Peyer's patch (tissue), 4 donors: ENCODE data around the gene CDH4. TPM values are rescaled to one million over a fixed set of nuclear protein-coding genes. Genes with fewer than 3 reads are reported as not detected.

Experiments
- DNase-seq, 3 donors: peaks; one replicate each; pipeline ENCODE4 v3.0.0-alpha.2; 2017 to 2019
- H3K27ac ChIP-seq, 4 donors: fragments of 200-600 bp; sonication (generic); one replicate each; pipeline ENCODE4 v1.5.1; 2016 to 2019
- H3K27me3 ChIP-seq, 2 donors: fragments of 200-600 bp; sonication (generic); one replicate each; pipeline ENCODE4 v1.5.1; 2019
- H3K36me3 ChIP-seq, 3 donors: fragments of 200-600 bp; sonication (generic); one replicate each; pipeline ENCODE4 v1.5.1; 2016 to 2019
- H3K4me1 ChIP-seq, 4 donors: fragments of 200-600 bp; sonication (generic); one replicate each; pipeline ENCODE4 v1.5.1; 2016 to 2019
- H3K4me3 ChIP-seq, 4 donors: fragments of 200-600 bp; sonication (generic); 1 replicate in 3 of 4; 2 replicates in 1 of 4; pipeline ENCODE4 v1.5.1; 2016 to 2019; ENCODE audit warnings: mild to moderate bottlenecking in 1 of 4
- H3K9me3 ChIP-seq, 4 donors: fragments of 200-600 bp; sonication (generic); one replicate each; pipeline ENCODE4 v1.5.1; 2016 to 2019; ENCODE audit warnings: mild to moderate bottlenecking in 1 of 4
- CTCF ChIP-seq, 6 experiments: fragments of 450-650 bp in 4 of 6; fragments of 200-600 bp in 2 of 6; sonication (generic) in 1 of 6; IDR thresholded peaks; one replicate each; pipeline ENCODE4 v1.5.1; 2017 to 2019; ENCODE audit warnings: antibody characterized with exemption in 6 of 6, mild to moderate bottlenecking in 3 of 6, moderate library complexity in 1 of 6
- POLR2A ChIP-seq, 2 donors: fragments of 450-650 bp; IDR thresholded peaks; one replicate each; pipeline ENCODE4 v1.5.1; 2017; ENCODE audit warnings: antibody characterized with exemption in 2 of 2, mild to moderate bottlenecking in 2 of 2, moderate library complexity in 2 of 2
- total RNA-seq, 4 donors: library from RNA; depleted of rRNA; stranded (reverse); fragments of >200 nt; gene quantifications; one replicate each; pipeline ENCODE4 v1.1.0, GENCODE V29; 2016

Gene CDH4
- total RNA-seq, 4 donors from 2014 or later = 0.27 TPM; not detected in 3

DNA sequence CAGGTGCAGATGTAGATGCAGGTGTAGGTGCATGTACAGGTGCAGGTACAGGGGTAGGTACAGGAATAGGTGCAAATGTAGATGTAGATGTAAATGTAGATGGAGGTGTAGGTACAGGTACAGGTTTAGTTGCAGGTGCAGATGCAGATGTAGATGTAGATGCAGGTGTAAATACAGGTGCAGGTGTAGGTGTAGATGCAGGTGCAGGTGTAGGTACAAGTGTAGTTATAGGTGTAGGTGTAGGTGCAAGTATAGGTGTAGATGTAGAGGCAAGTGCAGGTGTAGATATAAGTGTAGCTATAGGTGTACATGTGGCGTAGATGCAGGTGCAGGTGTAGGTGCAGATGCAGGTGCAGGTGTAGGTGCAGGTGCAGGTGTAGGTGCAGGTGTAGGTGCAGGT is 34.2 kb upstream of the CDH4 start:
- Histone ChIP-seq H3K4me3 (no peak overlapping the region), H3K27me3 (no peaks in the 10 kb centered on the region), H3K27ac (no peak overlapping the region), H3K4me1 (no peaks in the 10 kb centered on the region), H3K36me3 (no peaks in the 10 kb centered on the region), H3K9me3 (no peaks in the 10 kb centered on the region)
- TF ChIP-seq POLR2A (IDR thresholded peaks at IDR 0.05) (no peak), CTCF (IDR thresholded peaks at IDR 0.05) (no peak)
- DNase-seq = no peak

DNA sequence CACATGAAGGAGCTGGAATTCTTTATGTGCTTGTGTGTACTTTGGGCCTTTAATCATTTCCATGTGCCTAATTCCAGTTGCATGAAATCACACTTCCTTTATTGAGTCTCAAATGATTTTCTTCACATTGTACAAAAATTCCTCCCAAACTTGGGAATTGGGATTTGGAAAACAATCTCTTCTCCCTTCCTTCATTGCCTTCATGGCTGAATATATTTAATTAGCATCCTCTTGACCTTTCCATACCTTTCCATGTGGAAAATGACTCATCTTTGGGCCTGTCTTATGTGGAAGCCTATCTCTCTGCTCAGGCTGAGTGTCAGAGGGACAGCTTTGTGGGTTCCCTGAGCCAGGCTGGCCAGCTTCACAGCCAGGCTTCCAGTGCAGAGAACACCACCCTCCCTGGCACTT is 33.0 kb upstream of the CDH4 start:
- Histone ChIP-seq H3K9me3 (no peaks in the 10 kb centered on the region), H3K36me3 (no peaks in the 10 kb centered on the region), H3K27ac (no peak overlapping the region), H3K4me3 (no peak overlapping the region), H3K27me3 (no peaks in the 10 kb centered on the region), H3K4me1 (no peaks in the 10 kb centered on the region)
- no peak for DNase-seq
- TF ChIP-seq POLR2A (IDR thresholded peaks at IDR 0.05) (no peak), CTCF (IDR thresholded peaks at IDR 0.05) (no peak)

DNA sequence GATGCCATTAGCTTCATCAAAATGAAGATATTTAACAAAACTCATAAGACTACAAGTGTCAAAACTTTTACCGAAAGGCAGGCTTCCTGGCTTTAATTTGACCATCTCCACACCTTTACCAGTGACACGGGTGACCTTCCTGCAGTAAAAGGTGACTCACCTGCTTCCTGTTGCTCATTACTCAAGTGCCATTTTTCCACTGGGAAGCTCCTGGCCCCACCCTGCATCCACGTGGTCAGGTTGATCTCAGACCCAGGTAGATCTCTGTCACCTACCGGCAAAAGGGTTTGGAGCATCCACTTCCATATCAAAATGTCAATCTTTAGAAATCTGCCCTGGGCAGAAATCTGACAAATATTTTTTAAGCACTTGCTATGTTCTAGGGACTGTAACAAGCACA is 31.9 kb upstream of the CDH4 start:
- Histone ChIP-seq H3K27me3 (no peaks in the 10 kb centered on the region), H3K27ac (no peak overlapping the region), H3K4me3 (no peak overlapping the region), H3K4me1 (no peaks in the 10 kb centered on the region), H3K9me3 (no peaks in the 10 kb centered on the region), H3K36me3 (no peaks in the 10 kb centered on the region)
- TF ChIP-seq CTCF (IDR thresholded peaks at IDR 0.05) = no peak
- TF ChIP-seq POLR2A (IDR thresholded peaks at IDR 0.05) = no peak
- no peak for DNase-seq

DNA sequence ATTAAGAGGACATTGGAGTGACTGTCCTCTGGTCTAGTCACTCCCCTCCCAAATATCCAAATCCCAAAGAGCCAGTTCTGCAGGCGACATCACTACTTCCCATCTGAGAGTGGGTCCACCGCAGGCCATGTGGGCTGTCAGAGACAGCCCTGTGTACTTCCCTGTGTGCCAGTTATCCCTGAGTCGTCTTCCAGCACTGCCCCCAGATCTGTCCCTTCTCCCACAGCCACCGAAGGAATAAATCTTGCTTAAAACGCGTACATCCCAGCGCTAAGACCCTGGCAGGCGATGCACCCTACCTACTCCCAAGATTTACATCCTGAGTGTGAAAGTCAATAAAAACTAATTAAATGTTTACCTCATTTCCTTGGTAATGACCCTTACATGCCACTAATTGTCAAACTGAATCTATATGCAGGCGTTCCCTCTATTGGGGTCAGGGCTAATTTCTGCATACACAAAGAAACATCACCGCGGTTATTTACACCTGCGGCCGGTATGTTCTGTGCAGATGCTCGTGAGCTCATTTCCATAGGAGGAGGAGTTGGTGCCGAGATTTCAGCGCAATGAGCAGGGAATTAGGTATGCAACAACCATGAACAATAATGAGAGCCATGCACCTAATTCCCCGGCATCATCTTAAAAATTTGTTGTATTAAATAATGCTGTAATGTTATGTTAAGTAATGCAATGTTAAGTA is 31.3 kb upstream of the CDH4 start:
- Histone ChIP-seq H3K27ac (no peak overlapping the region), H3K4me1 (no peaks in the 10 kb centered on the region), H3K4me3 (no peak overlapping the region), H3K9me3 (no peaks in the 10 kb centered on the region), H3K27me3 (no peaks in the 10 kb centered on the region), H3K36me3 (no peaks in the 10 kb centered on the region)
- DNase-seq = no peak
- TF ChIP-seq CTCF (IDR thresholded peaks at IDR 0.05) = no peak
- no peak for TF ChIP-seq POLR2A (IDR thresholded peaks at IDR 0.05)

DNA sequence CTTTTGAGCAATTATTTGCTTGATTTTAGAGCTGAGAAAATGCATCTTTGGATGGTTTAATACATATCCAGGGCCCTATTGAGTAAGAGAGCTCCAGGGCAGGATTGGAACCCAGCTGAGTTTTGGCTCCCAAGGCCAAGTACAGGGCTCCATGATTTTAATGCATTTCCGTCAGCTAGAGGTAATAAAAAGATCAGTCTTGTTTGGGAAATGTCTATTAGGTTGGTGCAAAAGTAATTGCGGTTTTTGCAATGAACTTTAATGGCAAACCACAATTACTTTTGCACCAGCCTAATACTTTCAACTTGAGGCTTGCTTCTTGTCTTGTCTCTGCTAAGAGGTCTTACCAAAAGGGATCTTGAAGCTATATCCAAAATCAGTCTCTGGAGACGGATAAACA is 29.4 kb upstream of the CDH4 start:
- no peaks in the 10 kb centered on the region for H3K4me1 ChIP-seq
- no peak for TF ChIP-seq POLR2A (IDR thresholded peaks at IDR 0.05)
- no peak for TF ChIP-seq CTCF (IDR thresholded peaks at IDR 0.05)
- H3K4me3 ChIP-seq = no peak overlapping the region
- H3K27me3 ChIP-seq = no peaks in the 10 kb centered on the region
- H3K36me3 ChIP-seq = no peaks in the 10 kb centered on the region
- no peaks in the 10 kb centered on the region for H3K9me3 ChIP-seq
- H3K27ac ChIP-seq = no peak overlapping the region
- no peak for DNase-seq

- TF ChIP-seq POLR2A (IDR thresholded peaks at IDR 0.05) (no peak), CTCF (IDR thresholded peaks at IDR 0.05) (no peak)
These were observed 28.9 kb upstream of the CDH4 start for GRCh38 chr20:61223121-61223520.

More at GRCh38 chr20:61223121-61223520, 28.9 kb upstream of the CDH4 start:
- no peaks in the 10 kb centered on the region for H3K9me3 ChIP-seq
- H3K4me3 ChIP-seq = no peak overlapping the region
- H3K4me1 ChIP-seq = no peaks in the 10 kb centered on the region
- H3K27ac ChIP-seq = no peak overlapping the region
- H3K27me3 ChIP-seq = no peaks in the 10 kb centered on the region
- DNase-seq = no peak
- H3K36me3 ChIP-seq = no peaks in the 10 kb centered on the region
